Measurements from ENCODE around the gene NF1.

NF1 gene

GRCh38 chr17:31307640-31308039, 212.9 kb downstream of the NF1 start:
- DNase-seq (ENCODE audit: low spot score) = no peak

GRCh38 chr17:31308372-31309334, 213.9 kb downstream of the NF1 start:
- DNase-seq (ENCODE audit: low spot score) = peak; percentile 32

GRCh38 chr17:31309556-31309955, 214.8 kb downstream of the NF1 start:
- DNase-seq (ENCODE audit: low spot score) = peak; percentile 44

GRCh38 chr17:31310260-31310659, 215.5 kb downstream of the NF1 start:
- DNase-seq (ENCODE audit: low spot score) = peak; percentile 71

- peak; percentile 26 for DNase-seq (ENCODE audit: low spot score)
These were observed 216.1 kb downstream of the NF1 start for GRCh38 chr17:31310886-31311285.

GRCh38 chr17:31311526-31311925, 216.7 kb downstream of the NF1 start:
- DNase-seq (ENCODE audit: low spot score) = no peak

- DNase-seq (ENCODE audit: low spot score) = peak; percentile 43
These were observed 217.4 kb downstream of the NF1 start for GRCh38 chr17:31312223-31312622.

GRCh38 chr17:31313982-31314781, 219.4 kb downstream of the NF1 start, which contains the start of gene EVI2B:
EVI2B (minus strand) TSS chr17:31314054; CDS start chr17:31305609, 8,445 bp downstream.
- DNase-seq (ENCODE audit: low spot score) = peak; percentile 67

- DNase-seq (ENCODE audit: low spot score) = no peak
These were observed 220.0 kb downstream of the NF1 start for GRCh38 chr17:31314782-31315100.

GRCh38 chr17:31318298-31318801, 223.6 kb downstream of the NF1 start:
- DNase-seq (ENCODE audit: low spot score) = peak; percentile 78

GRCh38 chr17:31318851-31319661, 224.3 kb downstream of the NF1 start:
- DNase-seq (ENCODE audit: low spot score) = peak; percentile 39

- no peak for DNase-seq (ENCODE audit: low spot score)
These were observed 225.5 kb downstream of the NF1 start for GRCh38 chr17:31320241-31320640.

GRCh38 chr17:31320791-31321190, 226.0 kb downstream of the NF1 start:
- DNase-seq (ENCODE audit: low spot score) = no peak

GRCh38 chr17:31321481-31321880, 226.7 kb downstream of the NF1 start, which contains the start of gene EVI2A:
EVI2A (minus strand) TSS chr17:31321622; CDS start chr17:31319013, 2,609 bp downstream.
- DNase-seq (ENCODE audit: low spot score) = peak; percentile 83

- peak; percentile 34 for DNase-seq (ENCODE audit: low spot score)
These were observed 227.2 kb downstream of the NF1 start for GRCh38 chr17:31321966-31322365.

- DNase-seq (ENCODE audit: low spot score) = no peak
These were observed 228.8 kb downstream of the NF1 start for GRCh38 chr17:31323551-31323950.

- no peak for DNase-seq (ENCODE audit: low spot score)
These were observed 232.9 kb downstream of the NF1 start for GRCh38 chr17:31327534-31328159.

GRCh38 chr17:31328160-31328535, 233.4 kb downstream of the NF1 start:
- DNase-seq (ENCODE audit: low spot score) = no peak

- DNase-seq (ENCODE audit: low spot score) = no peak
These were observed 234.4 kb downstream of the NF1 start for GRCh38 chr17:31329221-31329620.

GRCh38 chr17:31339906-31340661, 245.3 kb downstream of the NF1 start:
- no peak for DNase-seq (ENCODE audit: low spot score)
